CD4-positive, alpha-beta T cell treated with Interleukin-4 for 4 hours (primary cell): ENCODE data around the gene CHRNB1.

Experiments used
- DNase-seq: peaks from one replicate; pipeline ENCODE4 v3.0.0-alpha.2; 2020

CHRNB1 gene

DNA sequence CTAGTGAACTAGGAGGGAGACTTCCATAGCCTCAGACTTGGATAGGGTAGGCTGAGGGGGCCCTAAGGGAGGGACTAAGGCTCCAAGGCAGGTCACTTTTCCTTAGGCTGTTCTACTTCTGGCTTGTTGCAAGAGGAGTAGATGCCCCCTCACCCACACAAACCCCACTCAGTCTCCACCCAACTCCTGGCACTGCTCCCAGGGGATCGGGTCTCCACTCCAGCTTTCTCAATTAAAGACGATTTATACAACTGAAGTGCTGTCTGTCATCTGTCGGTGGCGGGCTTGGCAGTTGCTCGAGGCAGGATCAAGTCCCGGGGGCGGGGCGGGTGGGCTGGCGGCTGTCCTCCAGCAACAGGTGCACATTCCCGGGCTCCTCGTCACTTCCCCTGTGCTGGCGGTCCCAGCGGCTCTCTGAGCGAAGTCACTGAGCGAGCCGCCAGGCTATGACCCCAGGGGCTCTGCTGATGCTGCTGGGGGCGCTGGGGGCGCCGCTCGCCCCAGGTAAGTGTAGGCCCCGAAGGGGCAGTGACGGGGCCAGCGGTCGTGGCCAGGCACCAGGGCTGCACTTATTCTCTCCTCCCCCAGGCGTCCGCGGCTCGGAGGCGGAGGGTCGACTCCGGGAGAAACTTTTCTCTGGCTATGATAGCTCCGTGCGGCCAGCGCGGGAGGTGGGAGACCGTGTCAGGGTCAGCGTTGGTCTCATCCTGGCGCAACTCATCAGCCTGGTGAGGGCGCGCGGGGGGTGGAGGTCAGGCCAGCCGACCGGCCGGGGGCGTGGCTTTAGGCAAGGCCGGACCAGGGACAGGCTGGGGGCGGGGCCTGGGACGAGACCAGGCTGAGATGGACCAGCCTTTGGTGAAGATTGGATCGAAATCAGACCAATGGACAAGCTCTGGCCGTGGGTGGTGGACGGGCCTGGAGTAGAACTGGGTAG, at the start of gene CHRNB1:
Gene CHRNB1 (plus strand): TSS at position 380 of the 937 bp plus-strand sequence. CDS start 67 bp downstream, at position 447.
- no peak for DNase-seq

DNA sequence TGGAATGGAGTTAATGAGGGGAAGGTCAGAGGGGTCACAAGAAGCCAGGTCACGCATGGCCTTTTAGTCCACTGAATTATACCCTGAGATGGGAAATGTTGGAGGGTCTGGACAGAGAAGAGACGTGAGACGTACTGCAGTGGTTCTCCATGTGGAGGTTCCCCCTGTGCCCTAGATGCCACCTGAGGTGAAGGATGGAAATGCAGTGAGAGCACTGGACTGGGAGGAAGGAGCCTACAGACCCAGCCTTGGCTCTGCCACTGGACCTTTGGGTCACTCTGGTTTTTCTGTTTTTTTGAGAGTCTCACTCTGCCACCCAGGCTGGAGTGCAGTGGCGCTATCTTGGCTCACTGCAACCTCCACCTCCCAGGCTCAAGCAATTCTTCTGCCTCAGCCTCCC, 48.7 kb upstream of the CHRNB1 start:
- DNase-seq: no peak

DNA sequence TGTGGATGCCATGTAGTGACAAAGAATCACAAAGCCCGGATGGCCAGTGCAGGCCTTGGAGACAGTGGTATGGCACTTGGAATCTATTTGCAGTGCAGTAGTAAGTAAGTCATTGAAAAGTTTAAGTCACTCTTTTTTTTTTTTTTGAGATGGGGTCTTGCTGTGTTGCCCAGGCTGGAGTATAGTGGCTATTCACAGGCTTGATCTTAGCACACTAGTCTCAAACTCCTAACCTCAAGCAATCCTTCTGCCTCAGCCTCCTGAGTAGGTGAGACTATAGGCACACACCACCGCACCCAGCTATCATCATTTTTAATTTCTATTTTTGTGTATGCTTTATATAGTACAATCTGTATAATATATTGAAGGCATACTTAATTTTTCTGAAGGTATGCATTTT, 46.2 kb upstream of the CHRNB1 start:
- DNase-seq: no peak

DNA sequence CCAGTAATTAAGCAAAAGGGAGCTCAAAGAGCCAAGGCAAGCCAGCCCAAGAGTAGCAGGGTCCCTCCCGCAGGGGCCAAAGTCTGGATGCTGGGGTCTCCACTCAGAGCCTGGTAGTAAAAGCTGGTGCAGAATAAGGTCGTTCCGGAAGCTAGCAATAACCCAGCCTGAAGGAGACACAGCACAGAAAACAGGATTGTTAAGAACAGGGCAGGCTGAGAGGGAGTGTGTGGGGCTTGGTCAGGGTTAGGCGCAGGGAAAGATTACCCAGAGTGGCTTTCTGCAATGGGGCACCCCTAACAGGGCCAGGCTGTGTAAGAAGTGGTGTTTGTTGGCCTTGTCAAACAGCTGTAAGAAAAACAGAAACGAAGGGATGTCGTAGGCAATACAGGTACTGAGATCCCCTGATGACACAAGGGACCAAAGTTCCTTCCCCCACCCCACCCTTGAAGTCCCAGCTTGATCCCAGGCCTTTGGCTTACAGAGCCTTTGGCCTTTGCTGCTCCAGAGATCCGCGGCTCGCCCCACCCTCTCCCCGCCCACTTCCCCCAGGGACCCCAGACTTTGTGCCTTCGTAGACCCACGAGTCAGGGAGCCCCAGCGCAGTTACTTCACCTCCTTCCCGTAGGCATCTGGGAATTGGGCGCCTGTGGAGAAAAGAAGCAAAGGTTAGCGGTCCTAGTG, 41.7 kb upstream of the CHRNB1 start:
- no peak for DNase-seq

GRCh38 chr17:7403727-7403976, 41.2 kb upstream of the CHRNB1 start:
- no peak for DNase-seq

- peak; percentile 97 for DNase-seq
These were observed 40.7 kb upstream of the CHRNB1 start, which contains the start of gene TMEM256 for GRCh38 chr17:7403977-7404736. Gene TMEM256 (minus strand): TSS chr17:7404097. CDS start chr17:7404084, 13 bp downstream.

DNA sequence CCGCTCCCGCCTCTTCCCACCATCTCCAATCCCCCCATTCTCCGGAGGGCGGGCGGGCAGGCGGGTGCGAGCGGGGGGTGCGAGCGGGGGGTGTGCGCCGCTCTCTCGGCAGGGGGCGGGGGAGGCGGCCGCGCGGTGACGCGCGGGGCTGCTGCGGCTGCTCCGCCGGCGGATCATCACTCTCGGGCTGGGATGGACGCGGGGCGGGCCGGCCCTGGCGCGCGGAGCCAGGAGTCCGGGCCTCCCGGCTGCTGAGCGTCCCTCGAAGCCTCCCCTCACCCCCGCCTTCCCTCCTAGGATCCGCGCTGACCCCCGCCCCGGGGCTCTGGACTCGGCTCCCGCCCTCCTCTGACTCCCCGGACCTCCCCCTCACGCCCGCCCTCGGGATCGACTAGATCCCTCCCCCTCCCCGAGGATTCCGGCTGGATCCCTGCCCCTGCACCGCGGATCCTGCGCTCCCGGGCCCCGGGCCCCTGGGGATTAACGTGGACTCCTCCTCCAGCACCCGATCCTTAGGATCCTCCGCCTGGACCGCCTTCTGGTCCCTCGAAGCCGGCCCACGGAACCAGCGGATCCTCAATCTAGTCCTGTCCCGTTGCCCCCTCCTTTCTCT, 40.0 kb upstream of the CHRNB1 start:
- peak; percentile 64 for DNase-seq

DNA sequence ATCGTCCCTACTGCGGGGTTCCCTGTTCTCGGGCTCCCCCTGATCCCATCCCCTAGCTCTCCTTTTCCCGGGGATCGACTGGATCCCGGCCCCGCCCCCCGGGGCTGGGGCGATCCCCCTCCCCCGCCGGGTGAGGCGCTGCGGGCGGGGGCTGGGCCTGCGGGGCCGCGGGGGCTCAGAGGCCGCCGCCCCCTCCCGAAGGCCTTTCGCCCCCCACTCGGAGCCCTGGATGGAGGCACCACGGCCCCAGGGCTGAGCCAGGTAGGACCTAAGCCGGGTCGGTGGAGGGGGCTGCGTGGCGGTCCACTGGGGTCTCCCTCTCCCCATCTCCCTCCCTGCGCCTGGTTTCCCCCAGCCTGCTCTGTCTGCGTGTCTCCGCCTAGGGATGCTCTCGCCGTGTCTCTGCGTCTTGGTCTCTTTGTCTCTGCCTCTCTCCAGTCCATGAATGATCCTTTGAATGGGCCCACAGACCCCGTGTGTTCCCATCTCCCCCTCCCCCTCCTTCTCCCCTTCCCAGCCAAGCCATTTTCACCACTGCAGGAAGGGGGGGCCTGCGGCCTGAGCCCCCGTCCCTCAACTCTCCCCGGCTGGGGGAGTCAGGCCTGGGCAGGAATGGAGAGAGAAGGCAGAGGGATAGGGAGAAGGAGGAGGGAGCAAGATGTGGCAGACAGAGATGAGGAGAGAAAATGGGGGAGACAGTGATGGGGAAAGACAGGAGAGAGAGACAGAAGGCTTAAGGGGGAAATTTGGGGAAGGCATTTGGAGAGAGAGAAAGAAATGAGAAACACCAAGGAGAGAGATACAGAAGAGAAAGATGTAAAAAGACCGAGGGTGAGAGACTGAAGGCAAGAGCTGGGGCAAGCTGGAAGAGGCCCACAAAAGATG, 39.3 kb upstream of the CHRNB1 start:
- DNase-seq: no peak

DNA sequence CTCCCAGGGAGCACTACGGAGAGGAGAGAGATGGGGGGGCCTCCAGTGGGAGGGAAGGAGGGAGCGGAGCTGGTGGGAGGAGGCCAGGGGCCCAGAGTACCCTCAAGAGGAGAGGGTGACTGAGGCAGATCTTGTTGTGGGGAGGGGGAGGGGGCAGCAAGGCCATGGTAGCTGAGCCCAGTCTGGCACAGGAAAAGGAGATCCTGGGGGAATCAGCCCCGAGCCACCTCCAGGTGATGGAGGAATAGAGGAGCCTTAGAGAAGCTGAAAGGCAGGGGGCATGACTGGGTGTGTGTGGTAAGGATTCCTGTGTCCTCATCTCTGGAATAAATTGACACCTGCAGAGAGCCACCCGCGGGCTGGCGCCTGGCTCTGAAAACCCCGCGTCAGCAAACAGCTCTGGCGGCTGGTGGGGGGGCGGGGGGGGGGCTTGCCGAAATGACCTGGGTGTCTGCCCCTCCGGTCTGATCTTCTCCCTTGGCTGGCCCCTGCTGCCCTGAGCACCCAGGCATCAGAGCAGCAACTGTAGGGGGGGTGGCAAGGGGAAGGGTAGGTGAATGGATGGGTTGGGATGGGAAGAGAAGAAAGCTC, 38.5 kb upstream of the CHRNB1 start:
- DNase-seq: no peak

DNA sequence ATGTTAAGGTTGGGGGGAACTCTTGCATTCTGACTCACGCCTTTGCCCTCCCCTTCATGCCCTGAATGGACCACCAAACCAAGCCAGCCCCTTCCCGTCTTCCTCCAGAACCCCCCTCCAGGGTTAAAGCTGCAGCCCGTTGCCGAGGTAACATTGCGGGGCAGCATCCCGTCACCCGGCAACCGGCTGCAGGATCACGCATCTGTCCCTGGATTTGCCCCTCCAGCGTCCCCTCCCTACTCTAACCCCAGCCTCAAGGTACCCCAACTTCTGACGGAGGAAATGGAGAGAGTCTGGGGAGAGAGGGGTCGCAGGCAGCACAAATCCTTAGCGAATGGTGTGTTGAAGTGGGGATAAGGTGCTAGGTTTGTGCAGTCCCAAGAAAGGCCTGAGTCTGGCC, 37.8 kb upstream of the CHRNB1 start:
- DNase-seq: no peak

GRCh38 chr17:7407485-7408251, 37.2 kb upstream of the CHRNB1 start, which contains the start of gene NLGN2:
Gene NLGN2 (plus strand): TSS chr17:7407845. CDS start chr17:7408256, 411 bp downstream.
- DNase-seq: no peak

- peak; percentile 10 for DNase-seq
These were observed 36.6 kb upstream of the CHRNB1 start for GRCh38 chr17:7408252-7408727.

GRCh38 chr17:7408863-7409262, 36.0 kb upstream of the CHRNB1 start:
- no peak for DNase-seq

DNA sequence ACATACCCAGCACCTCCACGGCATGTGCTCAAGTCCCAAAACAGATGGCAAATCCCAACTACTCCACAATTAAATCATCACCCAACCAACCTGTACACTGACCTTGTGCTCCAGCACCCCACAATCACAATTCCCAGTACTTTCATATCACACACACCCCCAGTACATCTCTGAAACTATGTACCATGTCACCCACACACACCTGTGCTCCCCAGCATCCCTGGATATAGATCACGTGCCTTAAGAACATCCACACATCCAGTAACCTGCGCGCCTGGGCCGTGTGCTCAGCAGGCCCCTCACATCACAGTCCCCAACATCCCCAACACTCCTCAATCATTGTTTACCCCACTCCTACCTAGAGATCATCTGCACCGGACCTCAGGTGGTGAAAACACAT, 35.1 kb upstream of the CHRNB1 start:
- DNase-seq: no peak

DNA sequence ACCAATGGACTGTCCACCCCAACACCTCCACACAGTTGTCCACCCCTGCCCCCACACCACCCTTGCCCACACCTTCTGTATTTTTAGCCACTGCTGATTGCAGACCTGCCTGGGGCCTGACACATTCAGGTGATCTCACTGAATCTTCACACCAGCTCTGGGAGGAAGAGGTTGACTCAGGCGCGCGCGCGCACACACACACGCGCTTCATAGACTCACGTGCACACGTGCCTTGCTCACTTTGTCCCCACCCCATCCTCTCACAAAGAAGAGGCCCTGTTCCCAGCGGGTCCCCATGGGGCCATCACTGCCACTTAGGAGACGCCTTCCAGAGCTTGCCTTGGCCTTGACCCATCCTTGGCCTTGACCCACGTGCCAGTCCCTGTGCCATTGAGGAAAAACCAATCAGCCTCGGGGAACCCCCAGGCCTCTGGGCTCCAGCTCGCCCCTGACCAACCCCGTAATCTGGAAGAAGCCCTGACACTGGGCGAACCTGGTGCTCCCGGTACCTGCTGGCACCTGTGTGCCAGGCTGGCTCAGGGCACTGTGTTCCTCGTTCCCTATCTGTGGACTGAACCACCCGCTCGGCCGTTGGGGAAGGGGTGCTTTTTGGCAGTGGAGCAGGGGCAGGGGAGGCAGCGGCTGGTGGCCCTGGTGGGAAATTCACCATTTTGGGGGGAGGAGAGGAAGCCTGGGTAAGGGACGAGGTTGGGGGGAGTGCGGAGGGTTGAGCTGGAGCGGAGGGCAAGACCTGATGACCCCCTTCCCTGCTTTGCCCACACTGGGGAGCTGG, 34.0 kb upstream of the CHRNB1 start:
- DNase-seq: no peak

GRCh38 chr17:7411427-7411750, 33.5 kb upstream of the CHRNB1 start:
- DNase-seq: no peak

- DNase-seq: no peak
These were observed 31.4 kb upstream of the CHRNB1 start for GRCh38 chr17:7413346-7413985.

GRCh38 chr17:7414837-7415236, 30.0 kb upstream of the CHRNB1 start:
- DNase-seq: no peak

- no peak for DNase-seq
These were observed 29.1 kb upstream of the CHRNB1 start for GRCh38 chr17:7415784-7416183.
